OCI-LY3 (cell line): ENCODE data around the gene MAPT.

Experiments used
- H2AFZ ChIP-seq: fragments of 200-600, 300-600 bp; shearing (Covaris generic); 2 replicates; pipeline ENCODE4 v1.6.0; 2014; ENCODE audit warnings: antibody characterized with exemption, low read depth, low read length
- H3K27ac ChIP-seq: fragments of 200-600, 300-600 bp; sonication (generic); 2 replicates; pipeline ENCODE4 v1.5.1; 2014; ENCODE audit warnings: mild to moderate bottlenecking, low read length, moderate library complexity, mixed read lengths
- H3K27me3 ChIP-seq: fragments of 200-600, 300-600 bp; sonication (generic); 2 replicates; pipeline ENCODE4 v1.6.1; 2014; ENCODE audit warnings: low read depth, low read length, mixed read lengths
- H3K36me3 ChIP-seq: fragments of 200-600, 300-600 bp; sonication (generic); replicated peaks from 2 replicates; pipeline ENCODE3; 2014; ENCODE audit warnings: low read depth, low read length, mixed read lengths
- H3K4me1 ChIP-seq: fragments of 300-600, 200-600 bp; sonication (generic); 2 replicates; pipeline ENCODE4 v1.6.1; 2014; ENCODE audit warnings: low read length, mixed read lengths
- H3K4me2 ChIP-seq: fragments of 200-600, 300-600 bp; sonication (generic); 2 replicates; pipeline ENCODE4 v1.6.1; 2014; ENCODE audit warnings: low read length, mixed read lengths
- H3K4me3 ChIP-seq: fragments of 300-600, 200-600 bp; sonication (generic); 2 replicates; pipeline ENCODE4 v1.5.1; 2014; ENCODE audit warnings: antibody characterized with exemption, mild to moderate bottlenecking, low read length, moderate library complexity
- H3K79me2 ChIP-seq: fragments of 300-600, 200-600 bp; shearing (Covaris generic); 2 replicates; pipeline ENCODE4 v1.6.1; 2014; ENCODE audit warnings: mild to moderate bottlenecking, low read length, mixed read lengths
- H3K9ac ChIP-seq: fragments of 300-600, 200-600 bp; shearing (Covaris generic); 2 replicates; pipeline ENCODE4 v1.6.0; 2014; ENCODE audit warnings: mild to moderate bottlenecking, low read length, moderate library complexity
- H3K9me3 ChIP-seq: fragments of 200-600, 300-600 bp; shearing (Covaris generic); 2 replicates; pipeline ENCODE4 v1.6.1; 2014; ENCODE audit warnings: low read length, mixed read lengths; ENCODE audit not compliant: insufficient read depth
- H4K20me1 ChIP-seq: fragments of 200-600, 300-600 bp; sonication (generic); 2 replicates; pipeline ENCODE4 v1.6.1; 2016; ENCODE audit warnings: low read length, mixed read lengths; ENCODE audit not compliant: insufficient read depth
- CTCF ChIP-seq: fragments of 200-600, 300-600 bp; sonication (generic); IDR thresholded peaks from 2 replicates; pipeline ENCODE4 v1.5.1; 2014; ENCODE audit warnings: antibody characterized with exemption, low read length, low read depth
- EZH2phosphoT487 ChIP-seq: fragments of 200-600 bp; shearing (Covaris generic); IDR thresholded peaks from 2 replicates; pipeline ENCODE4 v1.6.1; 2018; ENCODE audit warnings: antibody characterized with exemption, mixed run types, low read depth

MAPT gene

DNA sequence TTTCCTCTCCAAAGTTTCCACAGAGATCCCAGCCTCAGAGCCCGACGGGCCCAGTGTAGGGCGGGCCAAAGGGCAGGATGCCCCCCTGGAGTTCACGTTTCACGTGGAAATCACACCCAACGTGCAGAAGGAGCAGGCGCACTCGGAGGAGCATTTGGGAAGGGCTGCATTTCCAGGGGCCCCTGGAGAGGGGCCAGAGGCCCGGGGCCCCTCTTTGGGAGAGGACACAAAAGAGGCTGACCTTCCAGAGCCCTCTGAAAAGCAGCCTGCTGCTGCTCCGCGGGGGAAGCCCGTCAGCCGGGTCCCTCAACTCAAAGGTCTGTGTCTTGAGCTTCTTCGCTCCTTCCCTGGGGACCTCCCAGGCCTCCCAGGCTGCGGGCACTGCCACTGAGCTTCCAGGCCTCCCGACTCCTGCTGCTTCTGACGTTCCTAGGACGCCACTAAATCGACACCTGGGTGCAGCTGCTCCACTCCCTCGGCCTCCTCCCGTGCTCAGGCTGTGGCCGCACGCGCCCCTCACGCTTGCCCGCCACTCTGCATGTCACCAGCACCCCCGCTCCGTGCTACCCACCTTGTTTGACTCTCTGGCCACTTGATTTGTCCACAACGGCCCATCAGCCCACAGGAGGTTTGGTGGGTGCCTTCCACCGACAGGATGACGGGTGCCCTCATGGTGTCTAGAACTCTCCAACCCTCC lies 89.4 kb downstream of the MAPT start:
- TF ChIP-seq CTCF, result no peak
- TF ChIP-seq EZH2phosphoT487, result no peak
- H3K27ac ChIP-seq, result no peak overlapping the region
- H3K79me2 ChIP-seq, result no peaks in the 10 kb centered on the region
- no peak overlapping the region for H3K9ac ChIP-seq
- no peak overlapping the region for H2AFZ ChIP-seq
- no peaks in the 10 kb centered on the region for H4K20me1 ChIP-seq
- no peak overlapping the region for H3K4me2 ChIP-seq
- 0 out of 2 replicates have a peak, but pooled peaks cover 4% of the 10 kb centered on the region for H3K27me3 ChIP-seq
- H3K4me3 ChIP-seq, result no peak overlapping the region
- H3K36me3 ChIP-seq, result no peaks in the 10 kb centered on the region
- no peaks in the 10 kb centered on the region for H3K9me3 ChIP-seq
- H3K4me1 ChIP-seq, result no peaks in the 10 kb centered on the region

- Histone ChIP-seq H3K27ac (no peak overlapping the region), H3K79me2 (no peaks in the 10 kb centered on the region), H3K36me3 (no peaks in the 10 kb centered on the region), H3K4me2 (no peak overlapping the region), H3K9me3 (no peaks in the 10 kb centered on the region), H2AFZ (no peak overlapping the region), H3K4me1 (no peaks in the 10 kb centered on the region), H4K20me1 (no peaks in the 10 kb centered on the region), H3K27me3 (0 out of 2 replicates have a peak, but pooled peaks cover 4% of the 10 kb centered on the region), H3K4me3 (no peak overlapping the region), H3K9ac (no peak overlapping the region)
- TF ChIP-seq CTCF (no peak), EZH2phosphoT487 (no peak)
Measured at GRCh38 chr17:45984368-45984767, 90.0 kb downstream of the MAPT start.

- H3K79me2 ChIP-seq, result no peaks in the 10 kb centered on the region
- TF ChIP-seq CTCF, result no peak
- no peak for TF ChIP-seq EZH2phosphoT487
- no peaks in the 10 kb centered on the region for H3K4me1 ChIP-seq
- H3K27ac ChIP-seq, result no peak overlapping the region
- H3K4me3 ChIP-seq, result no peak overlapping the region
- H3K9ac ChIP-seq, result no peak overlapping the region
- H4K20me1 ChIP-seq, result no peaks in the 10 kb centered on the region
- H3K27me3 ChIP-seq, result 0 out of 2 replicates have a peak, but pooled peaks cover 4% of the 10 kb centered on the region
- H2AFZ ChIP-seq, result no peak overlapping the region
- no peaks in the 10 kb centered on the region for H3K9me3 ChIP-seq
- H3K36me3 ChIP-seq, result no peaks in the 10 kb centered on the region
- H3K4me2 ChIP-seq, result no peak overlapping the region
Measured at GRCh38 chr17:45985447-45985846, 91.1 kb downstream of the MAPT start.

DNA sequence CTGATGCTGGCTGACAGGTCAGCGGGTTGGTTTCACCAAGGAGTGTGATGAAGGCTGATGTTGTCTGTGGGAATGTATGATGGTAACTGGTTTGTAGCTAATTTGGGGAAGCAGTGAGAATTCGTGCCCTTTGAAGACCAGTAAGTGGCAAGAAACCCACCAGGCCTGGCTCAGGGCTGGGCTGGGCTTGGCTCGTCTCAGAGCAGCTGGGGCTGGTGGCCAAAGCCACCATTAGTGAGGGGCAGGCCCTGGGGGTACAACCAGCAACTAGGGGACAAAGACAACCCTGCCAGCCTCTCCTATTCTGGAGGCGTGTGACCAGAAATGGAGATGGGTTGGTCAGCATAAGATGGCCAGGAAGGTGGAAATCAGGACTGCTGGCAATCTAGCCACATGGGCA lies 91.7 kb downstream of the MAPT start:
- H3K79me2 ChIP-seq, result no peaks in the 10 kb centered on the region
- TF ChIP-seq CTCF (no peak), EZH2phosphoT487 (no peak)
- no peaks in the 10 kb centered on the region for H3K36me3 ChIP-seq
- H3K27me3 ChIP-seq, result no peaks in the 10 kb centered on the region
- H3K9me3 ChIP-seq, result no peaks in the 10 kb centered on the region
- H3K27ac ChIP-seq, result no peak overlapping the region
- H3K4me2 ChIP-seq, result no peak overlapping the region
- H2AFZ ChIP-seq, result no peak overlapping the region
- H3K4me3 ChIP-seq, result no peak overlapping the region
- H3K9ac ChIP-seq, result no peak overlapping the region
- H4K20me1 ChIP-seq, result no peaks in the 10 kb centered on the region
- H3K4me1 ChIP-seq, result no peaks in the 10 kb centered on the region
